ENCODE results near the gene ZFYVE26.

DNA sequence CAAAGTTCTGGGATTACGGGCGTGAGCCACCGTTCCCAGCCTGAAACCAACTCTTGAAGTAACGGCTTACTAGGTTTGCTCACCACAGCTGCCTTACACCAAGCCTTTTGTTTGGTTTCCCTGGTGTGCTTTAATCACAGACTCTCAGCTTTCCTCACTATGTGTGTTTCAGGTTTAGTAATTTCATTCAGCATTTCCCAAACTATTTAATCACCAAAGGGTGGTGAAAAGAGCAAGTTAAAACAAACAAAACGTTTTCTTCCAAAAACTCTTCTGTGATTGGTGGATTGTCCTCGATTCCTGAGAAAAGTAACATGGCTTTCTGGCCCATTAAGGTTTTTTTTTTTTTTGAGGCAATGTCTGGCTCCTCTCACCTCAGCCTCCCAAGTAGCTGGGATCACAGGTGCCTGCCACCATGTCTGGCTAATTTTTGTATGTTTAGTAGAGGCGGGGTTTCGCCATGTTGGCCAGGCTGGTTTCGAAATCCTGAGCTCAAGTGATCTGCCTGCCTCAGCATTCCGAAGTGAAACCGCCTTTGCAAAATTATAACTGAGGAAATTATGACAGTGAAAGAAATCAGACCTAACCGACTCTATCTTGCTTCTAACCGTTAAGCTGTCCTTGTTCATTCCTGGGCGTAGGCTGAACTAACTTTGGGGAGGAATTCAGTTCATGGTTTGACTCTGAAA lies 1.5 kb upstream of the ZFYVE26 start:
- TF ChIP-seq, protein P1, sequence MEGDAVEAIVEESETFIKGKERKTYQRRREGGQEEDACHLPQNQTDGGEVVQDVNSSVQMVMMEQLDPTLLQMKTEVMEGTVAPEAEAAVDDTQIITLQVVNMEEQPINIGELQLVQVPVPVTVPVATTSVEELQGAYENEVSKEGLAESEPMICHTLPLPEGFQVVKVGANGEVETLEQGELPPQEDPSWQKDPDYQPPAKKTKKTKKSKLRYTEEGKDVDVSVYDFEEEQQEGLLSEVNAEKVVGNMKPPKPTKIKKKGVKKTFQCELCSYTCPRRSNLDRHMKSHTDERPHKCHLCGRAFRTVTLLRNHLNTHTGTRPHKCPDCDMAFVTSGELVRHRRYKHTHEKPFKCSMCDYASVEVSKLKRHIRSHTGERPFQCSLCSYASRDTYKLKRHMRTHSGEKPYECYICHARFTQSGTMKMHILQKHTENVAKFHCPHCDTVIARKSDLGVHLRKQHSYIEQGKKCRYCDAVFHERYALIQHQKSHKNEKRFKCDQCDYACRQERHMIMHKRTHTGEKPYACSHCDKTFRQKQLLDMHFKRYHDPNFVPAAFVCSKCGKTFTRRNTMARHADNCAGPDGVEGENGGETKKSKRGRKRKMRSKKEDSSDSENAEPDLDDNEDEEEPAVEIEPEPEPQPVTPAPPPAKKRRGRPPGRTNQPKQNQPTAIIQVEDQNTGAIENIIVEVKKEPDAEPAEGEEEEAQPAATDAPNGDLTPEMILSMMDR (IDR thresholded peaks at IDR 0.05) = no peak
- TF ChIP-seq MAFK (IDR thresholded peaks at IDR 0.05; ENCODE audit: partially characterized antibody) (no peak), JUNB (IDR thresholded peaks at IDR 0.05) (no peak), POLR2A (IDR thresholded peaks at IDR 0.05; ENCODE audit: low read length) (no peak), EP300 (IDR thresholded peaks at IDR 0.05) (no peak), HOXA7 (CRISPR knock-in tag; IDR thresholded peaks at IDR 0.05) (no peak), CHD4 (IDR thresholded peaks at IDR 0.05; ENCODE audit: borderline replicate concordance) (no peak), TFCP2L1 (CRISPR knock-in tag; IDR thresholded peaks at IDR 0.05) (no peak)
- TF ChIP-seq, protein P2, sequence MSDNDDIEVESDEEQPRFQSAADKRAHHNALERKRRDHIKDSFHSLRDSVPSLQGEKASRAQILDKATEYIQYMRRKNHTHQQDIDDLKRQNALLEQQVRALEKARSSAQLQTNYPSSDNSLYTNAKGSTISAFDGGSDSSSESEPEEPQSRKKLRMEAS (IDR thresholded peaks at IDR 0.05) = no peak

All from A549 (cell line).